NCI-H1694 treated with DMSO at 0.1 percent for 48 hours (cell line): Measurements from ENCODE around the gene SLC45A1.

Experiments used
- DNase-seq: peaks from one replicate; lab custom pipeline; 2025; lab: John Stamatoyannopoulos, UW

The SLC45A1 gene

GRCh38 chr1:8384577-8384976 lies 66.7 kb downstream of the SLC45A1 start:
- no peak for DNase-seq

- no peak for DNase-seq
Observed at GRCh38 chr1:8386247-8386646, 68.3 kb downstream of the SLC45A1 start.

GRCh38 chr1:8388732-8389562 lies 71.0 kb downstream of the SLC45A1 start:
- no peak for DNase-seq

GRCh38 chr1:8389958-8390535 lies 72.1 kb downstream of the SLC45A1 start:
- no peak for DNase-seq

GRCh38 chr1:8390707-8391106 lies 72.8 kb downstream of the SLC45A1 start:
- no peak for DNase-seq

GRCh38 chr1:8392522-8392921 lies 74.6 kb downstream of the SLC45A1 start:
- DNase-seq, result no peak
